K562 treated with DMSO at 1 percent for 4 hours (cell line): ENCODE data around the gene GNG2. TPM values are rescaled to one million over a fixed set of nuclear protein-coding genes. Genes with fewer than 3 reads are reported as not detected.

Experiments
- total RNA-seq: library from RNA; unstranded; fragments of 300-600 nt; gene quantifications from 2 replicates; pipeline ENCODE4 v1.2.3, GENCODE V29; 2022; ENCODE audit not compliant: insufficient read depth

Gene GNG2
- total RNA-seq: not detected in 2 replicates

GRCh38 chr14:51860164-51860824 is at the start of gene GNG2:
GNG2 (plus strand) TSS chr14:51860612; CDS start chr14:51950679, 90,067 bp downstream.

GRCh38 chr14:51989293-51990234 is 129.2 kb downstream of the GNG2 start, which contains the start of gene RTRAF:
RTRAF (plus strand) TSS chr14:51989546; CDS start chr14:51989640, 94 bp downstream.

Other genes starting within 250 kb of the GNG2 start
- gene FRMD6, start 208.7 kb upstream of the GNG2 start, total RNA-seq: 0.30 TPM in 1 of 2 replicates, not detected in the other
- gene RTRAF, start 128.9 kb downstream of the GNG2 start, total RNA-seq: 51.7 and 81.5 TPM in 2 replicates
- not detected in 2 replicates for gene NID2, start 208.4 kb downstream of the GNG2 start, total RNA-seq